Measurements from ENCODE around the gene KIAA0753. TPM values are rescaled to one million over a fixed set of nuclear protein-coding genes. Genes with fewer than 3 reads are reported as not detected.

The KIAA0753 gene
- total RNA-seq, 1 donor from 2014 or later: 9.7 TPM

Small RNA genes within 50 kb of the gene (microRNA-seq; reads per million reads assigned to microRNA genes)
- gene MIR4520-1 (ENCODE audit: borderline number of aligned reads) (not detected), gene MIR4520-2 (ENCODE audit: borderline number of aligned reads) (not detected)

Other genes starting within 250 kb of the KIAA0753 start
- not detected for gene AIPL1, start 205.6 kb downstream of the KIAA0753 start, total RNA-seq
- gene PIMREG, start 196.3 kb downstream of the KIAA0753 start, total RNA-seq: not detected
- gene PITPNM3, start 84.2 kb downstream of the KIAA0753 start, total RNA-seq: 1.1 TPM
- gene TXNDC17, start 349 bp upstream of the KIAA0753 start, total RNA-seq: 71.2 TPM
- 13.0 TPM for gene MED31, start 10.9 kb upstream of the KIAA0753 start, total RNA-seq
- gene C17orf100, start 11.1 kb upstream of the KIAA0753 start, total RNA-seq: 0.58 TPM
- gene SLC13A5, start 72.7 kb upstream of the KIAA0753 start, total RNA-seq: 0.48 TPM
- gene XAF1, start 115.3 kb upstream of the KIAA0753 start, total RNA-seq: 99.1 TPM
- gene FBXO39, start 135.5 kb upstream of the KIAA0753 start, total RNA-seq: 0.90 TPM
- not detected for gene TEKT1, start 191.0 kb upstream of the KIAA0753 start, total RNA-seq